ENCODE results near the gene BTBD9. TPM values are rescaled to one million over a fixed set of nuclear protein-coding genes. Genes with fewer than 3 reads are reported as not detected.

Gene BTBD9
- total RNA-seq, 6 experiments from 2014 or later = 4.5 to 7.5 (median 5.7) TPM

- DNase-seq (no peak), ATAC-seq (no peak)
- Histone ChIP-seq H3K27ac (no peak overlapping the region), H3K27me3 (no peaks in the 10 kb centered on the region), H3K4me3 (no peak overlapping the region), H3K9me3 (no peaks in the 10 kb centered on the region), H3K4me1 (no peaks in the 10 kb centered on the region), H3K36me3 (no peaks in the 10 kb centered on the region)
- WGBS (ENCODE audit: insufficient coverage, low coverage, low lambda C conversion rate, missing lambda C conversion rate) = 81% methylated on average over 1 of the region's 1 CpG
- no peak for TF ChIP-seq CTCF (IDR thresholded peaks at IDR 0.05)
- TF ChIP-seq POLR2A (IDR thresholded peaks at IDR 0.05) = no peak
- intact Hi-C loops (cut with DNase I) = no loop called here
Observed at GRCh38 chr6:38272222-38272621, 367.5 kb downstream of the BTBD9 start.

DNA sequence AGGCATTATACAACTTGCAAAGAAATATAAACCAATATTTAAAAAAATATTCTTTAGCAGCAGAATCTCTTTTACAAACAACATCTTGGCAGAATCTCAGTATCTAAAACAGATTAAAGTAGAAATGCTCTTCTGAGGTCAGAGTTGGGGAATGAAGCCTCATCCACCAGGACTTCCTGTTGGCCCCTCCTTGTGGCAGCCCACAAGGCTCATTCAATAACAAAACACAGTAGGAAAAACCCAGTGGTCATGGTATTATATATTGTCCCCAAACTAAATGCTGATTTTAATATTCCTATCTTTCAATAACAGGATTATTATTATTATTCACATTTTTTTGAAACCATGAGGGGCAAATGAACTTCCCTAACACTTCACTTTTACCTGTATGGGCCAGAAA is 368.6 kb downstream of the BTBD9 start:
- H3K27me3 ChIP-seq = no peaks in the 10 kb centered on the region
- intact Hi-C loops (cut with DNase I) = no loop called here
- no peaks in the 10 kb centered on the region for H3K4me1 ChIP-seq
- TF ChIP-seq CTCF (IDR thresholded peaks at IDR 0.05) (no peak), POLR2A (IDR thresholded peaks at IDR 0.05) (no peak)
- ATAC-seq = no peak
- H3K36me3 ChIP-seq = no peaks in the 10 kb centered on the region
- no peaks in the 10 kb centered on the region for H3K9me3 ChIP-seq
- H3K27ac ChIP-seq = no peak overlapping the region
- no peak for DNase-seq
- H3K4me3 ChIP-seq = no peak overlapping the region

DNA sequence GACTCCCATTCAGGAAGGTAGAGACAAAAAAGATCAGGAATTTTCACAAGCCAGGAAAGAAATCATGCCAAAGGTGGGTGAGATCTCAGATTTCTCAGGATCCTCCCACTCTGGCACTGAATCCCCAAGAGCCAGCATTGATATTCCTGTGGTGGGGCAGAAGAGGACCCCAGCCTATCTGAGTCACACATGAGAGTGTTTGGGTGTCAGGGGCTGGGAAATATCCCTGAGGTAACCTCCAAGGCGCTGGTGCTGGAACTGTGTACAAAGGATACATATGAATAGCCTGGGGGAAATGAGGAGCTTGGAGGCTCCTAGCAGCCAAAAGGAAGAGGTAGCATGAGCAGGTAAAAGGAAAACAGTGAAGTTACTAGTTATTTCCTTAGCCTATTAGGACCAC is 369.4 kb downstream of the BTBD9 start:
- ATAC-seq = no peak
- Histone ChIP-seq H3K27ac (no peak overlapping the region), H3K9me3 (no peaks in the 10 kb centered on the region), H3K4me1 (no peaks in the 10 kb centered on the region), H3K4me3 (no peak overlapping the region), H3K36me3 (no peaks in the 10 kb centered on the region), H3K27me3 (no peaks in the 10 kb centered on the region)
- intact Hi-C loops (cut with DNase I) = no loop called here
- DNase-seq = no peak
- TF ChIP-seq CTCF (IDR thresholded peaks at IDR 0.05) = no peak
- no peak for TF ChIP-seq POLR2A (IDR thresholded peaks at IDR 0.05)
- 89% methylated on average over 1 of the region's 1 CpG for WGBS (ENCODE audit: insufficient coverage, low coverage, low lambda C conversion rate, missing lambda C conversion rate)

DNA sequence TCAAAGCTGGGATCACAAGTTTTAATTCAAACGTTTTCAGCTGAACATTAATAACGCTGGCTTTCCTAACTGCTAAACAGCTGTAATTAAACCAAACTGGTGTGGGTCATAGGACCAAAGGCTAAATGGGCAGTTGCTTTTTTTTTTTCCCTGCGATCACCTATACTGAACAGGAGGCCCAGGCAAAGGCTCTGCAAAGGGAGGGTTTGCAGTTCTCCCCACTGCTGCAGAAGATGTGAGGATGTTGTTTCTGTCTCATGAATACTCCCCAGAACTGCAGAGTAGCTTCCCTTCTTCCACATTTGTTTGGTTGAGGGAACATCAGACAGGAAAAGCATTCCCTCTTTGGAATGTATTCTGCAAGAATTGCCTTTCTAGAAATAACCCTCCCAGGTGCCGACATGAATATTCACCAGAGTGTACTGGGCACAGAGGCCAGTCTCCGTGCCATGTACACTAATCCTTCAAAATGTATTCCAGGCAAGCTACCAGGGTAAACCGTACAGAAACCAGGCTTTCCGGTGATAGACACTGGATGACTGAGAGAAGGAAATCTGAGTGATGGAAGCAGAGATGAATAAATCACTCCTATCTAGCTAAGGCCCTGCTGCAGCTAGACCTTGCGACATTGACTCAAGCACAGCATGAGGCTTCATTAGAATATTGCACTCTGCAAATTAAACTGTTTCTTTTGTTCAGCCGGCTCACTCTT is 370.1 kb downstream of the BTBD9 start:
- no peak for DNase-seq
- H3K4me1 ChIP-seq = no peaks in the 10 kb centered on the region
- 61% methylated on average over 5 of the region's 9 CpGs for WGBS (ENCODE audit: insufficient coverage, low coverage, low lambda C conversion rate, missing lambda C conversion rate)
- TF ChIP-seq POLR2A (IDR thresholded peaks at IDR 0.05) (no peak), CTCF (IDR thresholded peaks at IDR 0.05) (no peak)
- no peaks in the 10 kb centered on the region for H3K36me3 ChIP-seq
- intact Hi-C loops (cut with DNase I) = no loop called here
- no peak overlapping the region for H3K4me3 ChIP-seq
- H3K9me3 ChIP-seq = no peaks in the 10 kb centered on the region
- ATAC-seq = no peak
- H3K27me3 ChIP-seq = no peaks in the 10 kb centered on the region
- no peak overlapping the region for H3K27ac ChIP-seq

- Histone ChIP-seq H3K4me1 (no peaks in the 10 kb centered on the region), H3K27ac (no peak overlapping the region), H3K36me3 (no peaks in the 10 kb centered on the region), H3K27me3 (no peaks in the 10 kb centered on the region), H3K9me3 (no peaks in the 10 kb centered on the region), H3K4me3 (no peak overlapping the region)
- WGBS (ENCODE audit: insufficient coverage, low coverage, low lambda C conversion rate, missing lambda C conversion rate) = 73% methylated on average over 4 of the region's 4 CpGs
- TF ChIP-seq CTCF (IDR thresholded peaks at IDR 0.05) (no peak), POLR2A (IDR thresholded peaks at IDR 0.05) (no peak)
- no peak for DNase-seq
- intact Hi-C loops (cut with DNase I) = no loop called here
- no peak for ATAC-seq
Observed at GRCh38 chr6:38268342-38268741, 371.4 kb downstream of the BTBD9 start.
